Measurements from ENCODE around the gene GARIN5B. TPM values are rescaled to one million over a fixed set of nuclear protein-coding genes. Genes with fewer than 3 reads are reported as not detected.

GARIN5B gene
- total RNA-seq, 1 experiment from 2014 or later = not detected

DNA sequence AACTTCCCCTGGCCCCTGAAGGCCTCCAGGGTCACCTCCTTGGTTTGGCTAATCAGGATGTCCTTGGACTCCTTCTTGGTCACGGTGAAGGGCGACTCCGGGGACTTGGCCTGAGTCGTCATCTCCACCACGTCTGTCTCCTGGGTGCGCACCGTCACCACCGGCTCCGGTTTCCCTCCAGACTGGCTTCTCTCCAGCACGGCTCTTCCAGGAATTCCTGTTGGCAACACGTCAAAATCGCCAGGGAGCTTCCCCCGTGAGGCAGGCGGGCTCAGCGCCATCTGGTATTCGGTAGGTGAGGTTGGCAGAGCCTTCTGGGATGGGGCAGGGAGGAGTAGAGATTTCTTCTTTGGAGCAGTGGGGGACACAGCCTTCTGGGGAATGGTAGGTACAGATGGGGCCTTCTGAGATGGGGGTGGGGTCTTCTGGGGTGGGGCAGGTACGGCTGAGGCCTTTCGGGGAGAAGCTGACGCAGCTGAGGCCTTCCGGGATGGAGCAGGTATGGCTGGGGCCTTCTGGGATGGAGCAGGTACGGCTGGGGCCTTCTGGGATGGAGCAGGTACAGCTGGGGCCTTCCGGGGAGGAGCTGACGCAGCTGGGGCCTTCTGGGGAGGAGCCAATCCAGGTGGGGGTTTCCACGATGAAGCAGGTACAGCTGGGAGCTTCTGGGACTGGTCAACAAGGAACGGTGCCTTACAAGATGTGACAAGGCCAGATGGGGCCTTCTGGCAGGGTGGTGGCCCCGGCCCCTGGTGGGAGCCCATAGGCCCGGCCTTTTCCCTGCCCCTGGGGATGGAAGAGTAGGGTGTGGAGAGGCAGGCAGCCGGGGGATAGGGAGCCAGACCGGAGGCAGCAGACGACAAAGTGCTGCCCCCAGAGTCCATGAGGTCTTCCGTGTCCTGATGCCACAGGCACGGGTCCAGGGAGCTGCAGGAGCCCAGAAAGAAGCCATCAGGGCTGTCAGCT lies 3.8 kb downstream of the GARIN5B start:
- Histone ChIP-seq H3K4me2 (ENCODE audit: low read depth, low read length, poor library complexity, severe bottlenecking) (no peak overlapping the region), H4K20me1 (ENCODE audit: insufficient read depth, low read depth, low read length) (no peaks in the 10 kb centered on the region), H2AFZ (ENCODE audit: low read length) (no peak overlapping the region), H3K4me1 (ENCODE audit: low read length) (no peaks in the 10 kb centered on the region), H3K79me2 (ENCODE audit: low read length) (no peaks in the 10 kb centered on the region), H3K9ac (ENCODE audit: low read length) (no peak overlapping the region), H3K27ac (ENCODE audit: low read length) (no peak overlapping the region), H3K9me3 (ENCODE audit: low read length) (no peaks in the 10 kb centered on the region), H3K27me3 (ENCODE audit: low read length) (no peaks in the 10 kb centered on the region), H3K9me2 (replicated peaks; ENCODE audit: insufficient read depth, low read length) (no peaks in the 10 kb centered on the region), H3K4me3 (ENCODE audit: low read length) (no peak overlapping the region), H3K36me3 (ENCODE audit: insufficient read depth, low read length) (no peaks in the 10 kb centered on the region)
- DNase-seq = no peak

DNA sequence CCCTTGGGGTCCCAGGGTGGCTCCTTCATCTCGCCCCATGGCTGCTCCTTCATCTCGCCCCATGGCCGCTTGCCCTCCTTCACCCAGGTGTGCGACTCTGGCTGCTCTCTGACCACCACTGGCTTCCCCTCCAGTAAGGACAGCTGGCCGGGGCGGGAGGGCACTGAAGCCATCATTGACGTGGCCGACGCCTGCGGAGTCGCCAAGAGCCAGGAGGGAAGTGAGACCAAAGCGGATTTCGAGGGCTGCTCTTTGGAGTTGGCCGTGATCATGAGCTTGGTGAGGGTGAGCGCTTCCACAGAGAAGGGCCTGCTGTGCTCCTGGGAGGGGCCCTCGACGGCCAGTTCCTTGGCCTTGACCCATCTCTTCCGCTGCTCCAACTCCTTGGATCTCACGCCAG lies 4.6 kb downstream of the GARIN5B start:
- Histone ChIP-seq H3K9me2 (replicated peaks; ENCODE audit: insufficient read depth, low read length) (no peaks in the 10 kb centered on the region), H3K4me3 (ENCODE audit: low read length) (no peak overlapping the region), H3K9ac (ENCODE audit: low read length) (no peak overlapping the region), H3K27ac (ENCODE audit: low read length) (no peak overlapping the region), H3K27me3 (ENCODE audit: low read length) (no peaks in the 10 kb centered on the region), H3K79me2 (ENCODE audit: low read length) (no peaks in the 10 kb centered on the region), H2AFZ (ENCODE audit: low read length) (no peak overlapping the region), H4K20me1 (ENCODE audit: insufficient read depth, low read depth, low read length) (no peaks in the 10 kb centered on the region), H3K36me3 (ENCODE audit: insufficient read depth, low read length) (no peaks in the 10 kb centered on the region), H3K4me1 (ENCODE audit: low read length) (no peaks in the 10 kb centered on the region), H3K4me2 (ENCODE audit: low read depth, low read length, poor library complexity, severe bottlenecking) (no peak overlapping the region), H3K9me3 (ENCODE audit: low read length) (no peaks in the 10 kb centered on the region)
- no peak for DNase-seq

DNA sequence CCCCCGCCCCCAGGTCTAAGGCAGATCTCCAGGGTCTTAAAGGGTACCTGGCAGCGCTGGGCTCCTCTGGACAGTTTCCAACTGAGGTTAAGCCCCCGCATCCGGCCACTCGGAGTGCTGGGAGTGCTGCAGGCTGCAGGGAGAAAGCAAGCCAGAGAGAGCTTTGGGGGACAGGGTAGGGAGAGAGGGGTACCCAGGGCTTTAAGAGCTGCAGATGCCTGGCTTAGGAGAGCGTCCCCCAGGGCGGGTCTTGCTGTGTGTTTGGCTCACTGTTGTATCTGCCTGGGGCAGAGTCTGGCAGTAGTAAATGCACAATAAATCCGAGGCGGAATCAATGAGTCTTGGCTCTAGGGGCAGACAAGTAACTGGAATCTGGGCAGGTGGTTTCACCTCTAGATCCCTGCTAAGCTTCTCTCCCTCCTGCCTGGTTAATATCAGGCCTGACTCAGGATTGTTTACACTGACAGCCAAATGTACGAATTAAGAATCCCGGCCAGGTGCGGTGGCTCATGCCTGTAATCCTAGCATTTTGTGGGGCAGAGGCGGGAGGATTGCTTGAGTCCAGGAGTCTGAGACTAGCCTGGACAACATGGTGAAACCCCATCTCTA lies 7.7 kb downstream of the GARIN5B start:
- Histone ChIP-seq H3K4me2 (ENCODE audit: low read depth, low read length, poor library complexity, severe bottlenecking) (no peak overlapping the region), H3K4me3 (ENCODE audit: low read length) (no peak overlapping the region), H3K4me1 (ENCODE audit: low read length) (no peaks in the 10 kb centered on the region), H3K79me2 (ENCODE audit: low read length) (no peaks in the 10 kb centered on the region), H3K9me3 (ENCODE audit: low read length) (no peaks in the 10 kb centered on the region), H3K27ac (ENCODE audit: low read length) (no peak overlapping the region), H4K20me1 (ENCODE audit: insufficient read depth, low read depth, low read length) (no peaks in the 10 kb centered on the region; the same call in 1 of the 2 replicates), H3K27me3 (ENCODE audit: low read length) (no peaks in the 10 kb centered on the region), H3K9ac (ENCODE audit: low read length) (no peak overlapping the region), H3K36me3 (ENCODE audit: insufficient read depth, low read length) (no peaks in the 10 kb centered on the region), H2AFZ (ENCODE audit: low read length) (no peak overlapping the region), H3K9me2 (replicated peaks; ENCODE audit: insufficient read depth, low read length) (no peaks in the 10 kb centered on the region)
- DNase-seq = no peak

DNA sequence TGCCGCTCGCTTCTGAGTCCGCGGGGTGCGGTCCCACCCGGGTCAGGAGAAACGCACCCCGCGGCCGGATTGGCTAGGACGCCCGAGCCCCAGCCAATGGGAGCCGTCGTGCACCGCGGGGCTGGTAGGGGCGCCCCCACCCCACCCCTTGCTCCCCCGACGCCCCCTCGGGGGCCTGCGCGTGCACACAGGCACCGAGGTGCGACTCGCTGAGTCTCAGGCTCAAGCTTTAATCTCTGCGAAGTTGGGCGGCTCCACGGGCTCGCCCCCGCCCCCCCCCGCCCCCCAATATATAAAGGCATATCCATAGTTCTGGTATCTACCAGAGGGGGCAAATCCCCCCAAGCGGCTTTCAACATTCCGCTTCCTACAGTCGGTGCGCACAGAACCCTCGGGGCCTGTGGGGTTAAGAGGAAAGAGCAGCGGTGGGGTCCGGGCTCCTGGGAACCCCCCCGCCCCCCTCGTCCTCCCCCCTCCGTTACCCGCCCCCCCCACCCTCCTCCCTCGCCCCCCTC lies 8.3 kb downstream of the GARIN5B start, which contains the start of gene COX6B2:
COX6B2 (minus strand) TSS at position 22 of the 515 bp plus-strand sequence. CDS start 198 bp downstream, outside the sequence.
- no peak within 1 kb of the TSS for H3K9ac ChIP-seq (ENCODE audit: low read length)
- H3K79me2 ChIP-seq (ENCODE audit: low read length) = no peaks in the 10 kb centered on the region
- DNase-seq = no peak
- no peaks in the 10 kb centered on the region for H3K36me3 ChIP-seq (ENCODE audit: insufficient read depth, low read length)
- no peak within 1 kb of the TSS for H3K4me3 ChIP-seq (ENCODE audit: low read length)
- no peaks in the 10 kb centered on the region for H3K4me1 ChIP-seq (ENCODE audit: low read length)
- no peaks in the 10 kb centered on the region; the same call in 1 of the 2 replicates for H4K20me1 ChIP-seq (ENCODE audit: insufficient read depth, low read depth, low read length)
- H3K9me3 ChIP-seq (ENCODE audit: low read length) = no peaks in the 10 kb centered on the region
- no peaks in the 10 kb centered on the region for H3K9me2 ChIP-seq (replicated peaks; ENCODE audit: insufficient read depth, low read length)
- no peaks in the 10 kb centered on the region for H3K27me3 ChIP-seq (ENCODE audit: low read length)
- H2AFZ ChIP-seq (ENCODE audit: low read length) = no peak within 1 kb of the TSS
- H3K27ac ChIP-seq (ENCODE audit: low read length) = no peak within 1 kb of the TSS
- H3K4me2 ChIP-seq (ENCODE audit: low read depth, low read length, poor library complexity, severe bottlenecking) = no peak within 1 kb of the TSS

DNA sequence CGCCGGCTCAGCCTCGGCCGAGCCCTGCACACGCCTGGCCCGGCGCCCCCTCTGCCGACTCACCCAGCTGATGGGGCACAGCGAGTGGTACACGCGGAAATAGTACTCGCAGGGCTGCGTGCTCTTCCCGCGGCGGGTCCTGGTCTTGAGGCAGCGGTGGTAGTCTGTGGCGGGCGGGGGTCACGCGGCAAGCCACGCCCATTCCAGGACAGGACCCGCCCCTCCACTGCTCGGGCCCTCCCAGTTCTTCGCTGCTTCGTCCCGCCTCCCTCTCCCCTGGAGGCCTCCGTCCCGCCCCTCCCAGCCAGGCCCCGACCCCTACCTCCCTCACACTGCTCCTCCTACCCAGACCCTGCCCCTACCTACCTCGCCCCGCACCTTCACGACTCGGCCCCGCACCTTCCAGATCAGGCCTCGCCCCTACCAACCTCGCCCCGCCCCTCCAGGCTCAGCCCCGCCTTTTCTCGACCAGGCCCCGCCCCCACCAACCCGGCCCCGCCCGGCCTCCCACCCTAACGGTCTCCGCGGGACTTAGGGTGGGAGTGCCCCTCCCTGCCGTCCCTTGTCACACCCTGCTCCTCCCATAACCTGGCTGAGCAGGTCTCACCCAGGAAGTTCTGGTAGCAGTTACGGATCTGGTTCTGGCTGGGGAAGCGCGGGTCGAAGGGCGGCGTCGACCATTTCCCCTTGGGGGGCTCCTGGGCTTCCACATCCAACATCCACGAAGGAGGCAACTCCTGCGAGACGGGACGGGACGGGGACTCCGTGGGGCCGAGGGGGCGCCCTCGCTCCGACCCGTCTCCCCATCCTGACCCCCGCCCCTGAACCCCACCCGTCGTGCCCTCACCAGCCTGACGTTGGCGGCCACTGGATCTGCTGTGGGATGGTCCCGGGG lies 9.0 kb downstream of the GARIN5B start:
- Histone ChIP-seq H3K27ac (ENCODE audit: low read length) (no peak overlapping the region), H3K4me1 (ENCODE audit: low read length) (no peaks in the 10 kb centered on the region), H4K20me1 (ENCODE audit: insufficient read depth, low read depth, low read length) (no peaks in the 10 kb centered on the region; the same call in 1 of the 2 replicates), H3K9ac (ENCODE audit: low read length) (no peak overlapping the region), H3K9me2 (replicated peaks; ENCODE audit: insufficient read depth, low read length) (no peaks in the 10 kb centered on the region), H3K36me3 (ENCODE audit: insufficient read depth, low read length) (no peaks in the 10 kb centered on the region), H2AFZ (ENCODE audit: low read length) (no peak overlapping the region), H3K9me3 (ENCODE audit: low read length) (no peaks in the 10 kb centered on the region), H3K27me3 (ENCODE audit: low read length) (no peaks in the 10 kb centered on the region), H3K4me2 (ENCODE audit: low read depth, low read length, poor library complexity, severe bottlenecking) (no peak overlapping the region), H3K79me2 (ENCODE audit: low read length) (no peaks in the 10 kb centered on the region), H3K4me3 (ENCODE audit: low read length) (no peak overlapping the region)
- DNase-seq = peak; percentile 65

DNA sequence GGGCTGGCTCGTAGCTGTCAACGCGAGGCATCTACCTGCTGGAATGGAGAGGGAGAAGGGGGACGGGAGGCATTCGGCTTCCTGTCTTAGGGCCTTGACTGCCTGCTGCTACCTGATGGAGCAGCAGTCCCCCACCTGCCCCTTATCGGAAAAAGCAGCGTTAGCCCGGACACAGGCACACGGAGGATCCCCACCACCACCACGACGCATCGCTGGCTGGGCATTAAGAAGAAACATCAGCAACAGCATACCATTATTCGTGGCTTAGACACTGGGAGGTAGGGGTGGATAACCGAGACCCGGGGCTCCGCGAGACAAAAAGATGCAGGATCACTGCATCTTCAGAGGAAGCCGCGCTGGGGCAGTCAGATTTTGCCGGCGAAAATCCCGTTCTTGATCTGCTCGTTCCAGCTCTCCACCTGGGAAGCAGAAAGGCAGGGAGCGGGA lies 9.7 kb downstream of the GARIN5B start:
- H3K79me2 ChIP-seq (ENCODE audit: low read length) = no peaks in the 10 kb centered on the region
- no peak for DNase-seq
- H3K27me3 ChIP-seq (ENCODE audit: low read length) = no peaks in the 10 kb centered on the region
- H2AFZ ChIP-seq (ENCODE audit: low read length) = no peak overlapping the region
- no peaks in the 10 kb centered on the region for H3K4me1 ChIP-seq (ENCODE audit: low read length)
- H3K27ac ChIP-seq (ENCODE audit: low read length) = no peak overlapping the region
- no peaks in the 10 kb centered on the region; the same call in 1 of the 2 replicates for H4K20me1 ChIP-seq (ENCODE audit: insufficient read depth, low read depth, low read length)
- no peak overlapping the region for H3K4me3 ChIP-seq (ENCODE audit: low read length)
- H3K9me2 ChIP-seq (replicated peaks; ENCODE audit: insufficient read depth, low read length) = no peaks in the 10 kb centered on the region
- no peak overlapping the region for H3K4me2 ChIP-seq (ENCODE audit: low read depth, low read length, poor library complexity, severe bottlenecking)
- no peaks in the 10 kb centered on the region for H3K36me3 ChIP-seq (ENCODE audit: insufficient read depth, low read length)
- no peaks in the 10 kb centered on the region for H3K9me3 ChIP-seq (ENCODE audit: low read length)
- no peak overlapping the region for H3K9ac ChIP-seq (ENCODE audit: low read length)

DNA sequence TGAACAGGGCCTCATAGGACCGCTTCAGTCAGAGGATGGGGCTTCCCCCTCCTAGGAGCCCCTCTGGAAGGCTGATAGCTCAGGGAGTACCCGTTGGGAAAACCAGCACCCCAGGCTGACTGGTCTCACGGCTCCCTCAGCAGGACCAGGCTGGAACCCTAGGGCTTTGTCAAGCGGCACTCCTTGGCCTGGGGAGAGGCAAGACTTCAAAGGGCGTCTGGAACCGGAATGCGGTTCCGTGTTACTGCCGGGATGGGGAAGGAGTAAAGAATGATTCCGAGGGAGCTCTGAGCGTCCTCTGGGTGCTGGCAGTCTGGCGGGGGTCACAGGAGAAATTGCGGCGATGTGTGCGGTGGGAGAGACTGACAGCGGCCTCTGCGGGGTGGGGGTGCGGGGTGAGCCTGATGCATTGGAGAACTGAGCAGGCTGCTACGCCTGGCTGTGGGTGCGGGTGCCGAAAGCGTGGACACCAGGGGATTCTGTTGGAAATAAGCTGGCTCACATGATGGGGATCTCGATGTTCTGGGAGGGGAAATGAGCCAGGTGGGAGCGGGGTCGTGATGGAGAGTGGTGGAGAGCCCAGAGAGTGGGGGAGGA lies 10.4 kb downstream of the GARIN5B start:
- no peaks in the 10 kb centered on the region; the same call in 1 of the 2 replicates for H4K20me1 ChIP-seq (ENCODE audit: insufficient read depth, low read depth, low read length)

More for the DNA sequence above, 10.4 kb downstream of the GARIN5B start:
- Histone ChIP-seq H2AFZ (ENCODE audit: low read length) (no peak overlapping the region), H3K4me3 (ENCODE audit: low read length) (no peak overlapping the region), H3K79me2 (ENCODE audit: low read length) (no peaks in the 10 kb centered on the region), H3K9me3 (ENCODE audit: low read length) (no peaks in the 10 kb centered on the region), H3K4me1 (ENCODE audit: low read length) (no peaks in the 10 kb centered on the region), H3K36me3 (ENCODE audit: insufficient read depth, low read length) (no peaks in the 10 kb centered on the region), H3K9me2 (replicated peaks; ENCODE audit: insufficient read depth, low read length) (no peaks in the 10 kb centered on the region), H3K9ac (ENCODE audit: low read length) (no peak overlapping the region), H3K27me3 (ENCODE audit: low read length) (no peaks in the 10 kb centered on the region), H3K27ac (ENCODE audit: low read length) (no peak overlapping the region), H3K4me2 (ENCODE audit: low read depth, low read length, poor library complexity, severe bottlenecking) (no peak overlapping the region)
- no peak for DNase-seq
